UCSD-AML1 (cell line): Measurements from ENCODE around the gene DDN.

ENCODE experiments used
- DNase-seq: peaks from one replicate; lab custom pipeline; 2025; ENCODE audit not compliant: unreplicated experiment; lab: John Stamatoyannopoulos, UW

DDN gene

GRCh38 chr12:48999371-49000131 is at the start of gene DDN:
Gene DDN (minus strand): TSS chr12:48999375. CDS start chr12:48999287, 88 bp downstream.
- peak; percentile 70 for DNase-seq

GRCh38 chr12:49048953-49049352 is 49.8 kb upstream of the DDN start:
- no peak for DNase-seq

- DNase-seq, result no peak
Observed at GRCh38 chr12:49046129-49046895, 47.1 kb upstream of the DDN start.

GRCh38 chr12:49044660-49045059 is 45.5 kb upstream of the DDN start:
- DNase-seq, result no peak

- peak; percentile 68 for DNase-seq
Observed at GRCh38 chr12:49043856-49044258, 44.7 kb upstream of the DDN start.

- DNase-seq, result no peak
Observed at GRCh38 chr12:49043241-49043640, 44.1 kb upstream of the DDN start.

GRCh38 chr12:49041881-49042484 is 42.8 kb upstream of the DDN start:
- DNase-seq, result no peak

GRCh38 chr12:49041036-49041880 is 42.1 kb upstream of the DDN start:
- no peak for DNase-seq

GRCh38 chr12:49040364-49040855 is 41.2 kb upstream of the DDN start:
- no peak for DNase-seq

- DNase-seq, result no peak
Observed at GRCh38 chr12:49039421-49040363, 40.5 kb upstream of the DDN start.

- DNase-seq, result no peak
Observed at GRCh38 chr12:49038291-49038955, 39.2 kb upstream of the DDN start.

- DNase-seq, result no peak
Observed at GRCh38 chr12:49037947-49038237, 38.7 kb upstream of the DDN start.

- no peak for DNase-seq
Observed at GRCh38 chr12:49037111-49037946, 38.2 kb upstream of the DDN start.

GRCh38 chr12:49036029-49036428 is 36.9 kb upstream of the DDN start:
- DNase-seq, result no peak

GRCh38 chr12:49034286-49034622 is 35.1 kb upstream of the DDN start:
- no peak for DNase-seq

- DNase-seq, result no peak
Observed at GRCh38 chr12:49033611-49034285, 34.6 kb upstream of the DDN start.

- DNase-seq, result no peak
Observed at GRCh38 chr12:49032679-49033447, 33.7 kb upstream of the DDN start.
